NCI-H446 (cell line): Measurements from ENCODE around the gene SPIN2B.

Experiments used
- DNase-seq, 2 experiments: peaks; one replicate each; lab custom pipeline; 2025; lab: John Stamatoyannopoulos, UW

SPIN2B gene

GRCh38 chrX:57070185-57070984 is 51.0 kb downstream of the SPIN2B start:
- no peak for DNase-seq
